Femur (tissue), 1 donor: ENCODE measurements around the gene ZNF275.
"Not testable (repeated sequence)": the region's sequence is repeated elsewhere in the genome, so short reads cannot be mapped to it uniquely, and the experiment has no call there.

Source experiments
- DNase-seq: peaks from one replicate; pipeline ENCODE4 v3.0.0-alpha.2; 2017

ZNF275 gene

DNA sequence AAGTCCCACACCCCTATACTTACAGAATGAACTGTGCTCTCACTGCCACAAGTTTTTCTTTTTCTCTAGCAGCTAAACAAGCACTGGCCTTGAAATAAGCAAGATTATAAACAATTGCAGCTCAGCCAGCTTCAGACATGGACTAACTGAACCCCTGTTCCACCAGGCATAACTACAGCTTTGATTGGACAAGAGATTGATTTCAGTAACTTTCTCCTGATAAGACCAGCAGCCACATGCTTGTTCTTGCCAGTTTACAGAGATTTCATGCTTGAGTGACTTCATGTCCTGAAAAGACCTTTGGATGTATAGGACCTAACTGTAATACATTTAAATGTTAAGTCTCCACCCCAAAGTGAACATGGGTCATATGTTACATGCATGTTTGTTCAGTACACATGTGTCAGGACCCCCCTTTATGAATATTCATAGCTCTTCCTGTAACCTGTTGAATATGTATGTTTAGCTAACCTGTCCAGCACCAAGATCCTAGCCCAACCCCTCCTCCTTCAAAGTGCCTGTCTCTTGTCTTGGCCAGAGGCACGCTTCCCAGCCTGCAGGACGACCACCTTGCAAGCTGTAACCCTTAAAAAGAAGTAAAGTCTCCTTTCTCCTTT lies 27.9 kb downstream of the ZNF275 start:
- DNase-seq = no peak

DNA sequence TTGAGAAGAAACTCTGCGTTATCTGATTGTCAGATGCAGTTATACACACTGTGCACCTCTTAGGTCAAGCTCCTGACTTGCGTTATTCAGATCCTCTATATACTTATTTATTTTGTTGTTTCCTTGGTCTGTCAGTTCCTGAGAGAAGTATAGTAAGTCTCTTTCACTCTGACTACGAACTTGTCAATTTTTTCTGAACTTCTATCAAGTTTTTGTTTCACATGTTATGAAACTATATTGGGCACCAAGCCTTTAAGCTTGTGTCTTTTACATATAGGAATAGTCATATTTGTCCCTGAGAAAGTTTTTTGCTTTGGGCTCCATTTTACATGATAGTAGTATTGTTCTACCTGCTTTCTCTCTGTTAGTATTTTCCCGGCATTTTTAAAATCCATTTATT lies 31.7 kb downstream of the ZNF275 start:
- no peak for DNase-seq

DNA sequence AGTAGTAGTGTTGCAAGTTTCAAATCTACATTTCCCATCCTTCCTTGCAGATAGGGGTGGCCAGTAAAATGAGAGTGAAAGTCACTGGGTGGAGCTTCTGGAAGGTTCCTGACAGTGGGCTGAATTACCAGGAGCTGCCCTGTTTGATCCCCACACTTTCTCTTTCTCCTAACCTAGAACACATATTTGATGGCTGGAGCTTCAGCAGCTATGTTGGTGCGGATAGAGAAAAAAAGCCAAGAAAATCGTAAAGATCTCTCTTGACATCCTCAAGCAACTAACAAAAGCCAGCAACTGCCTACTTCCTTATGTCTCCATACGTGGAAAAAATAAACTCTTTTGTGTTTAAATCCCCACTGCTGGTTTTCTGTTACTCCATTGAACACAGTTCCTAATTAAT lies 32.2 kb downstream of the ZNF275 start:
- DNase-seq = no peak

DNA sequence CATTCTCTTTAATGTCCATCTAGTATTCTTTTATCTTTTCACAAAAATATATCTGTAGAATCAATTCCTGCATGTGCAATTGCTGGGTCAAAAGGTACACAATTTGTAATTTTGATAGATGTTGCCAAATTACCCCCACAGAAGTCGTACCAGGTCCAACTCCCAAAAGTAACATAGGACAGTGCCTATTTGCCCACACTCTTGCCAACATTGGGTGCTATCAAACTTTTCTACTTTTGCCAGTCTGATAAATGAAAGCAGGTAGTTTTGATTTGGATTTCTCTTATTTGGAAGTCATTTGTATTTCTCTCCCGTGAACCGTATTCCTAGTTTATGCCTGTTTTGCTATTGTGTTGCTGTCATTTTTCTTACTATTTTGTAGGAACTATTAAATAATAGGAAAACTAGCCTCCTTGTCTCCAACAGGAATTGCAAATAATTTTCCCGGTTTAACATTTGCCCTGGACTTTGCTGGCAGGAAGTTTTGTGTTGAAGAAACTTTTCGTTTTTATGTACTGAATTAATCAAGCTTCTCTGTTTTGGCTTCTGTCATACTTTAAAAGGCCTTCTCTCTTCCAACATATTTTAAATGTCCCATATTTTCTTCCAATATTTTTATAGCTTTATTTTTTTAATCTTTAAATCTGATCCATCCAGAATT lies 33.1 kb downstream of the ZNF275 start:
- DNase-seq = no peak

DNA sequence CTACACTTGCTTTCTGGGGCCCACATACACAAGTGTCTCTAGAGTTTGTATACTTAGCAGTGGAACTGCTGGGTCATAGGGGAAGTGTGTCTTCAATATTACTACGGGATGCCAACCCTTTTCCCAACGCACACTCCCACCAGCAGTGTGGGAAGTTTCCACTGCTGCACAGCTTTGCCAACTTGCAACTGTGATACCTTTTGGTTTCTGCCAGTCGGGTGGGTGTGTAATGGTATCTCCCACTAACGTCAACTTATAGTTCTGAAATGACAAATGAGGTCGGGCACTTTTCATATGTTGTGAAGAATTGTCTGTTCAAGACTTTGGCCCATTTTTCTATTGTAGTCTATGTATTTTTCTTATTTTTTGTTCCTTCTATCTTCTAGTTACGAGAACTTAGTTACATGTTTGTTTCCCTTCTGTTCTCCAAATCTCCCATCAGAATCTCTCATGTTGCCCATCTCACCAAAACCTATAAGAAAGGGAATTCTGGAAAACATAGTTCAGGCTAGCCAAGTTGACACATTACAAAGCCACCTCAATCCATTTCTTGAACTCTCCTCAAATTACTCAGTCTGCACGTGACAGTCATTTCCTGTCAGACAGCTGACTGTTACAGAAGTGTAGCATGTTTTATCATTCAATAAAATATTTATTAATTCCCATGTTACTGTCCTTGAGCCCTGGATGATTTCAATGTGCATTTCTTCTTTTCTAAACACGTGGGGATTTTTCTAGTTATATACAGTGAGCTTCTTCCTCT lies 36.5 kb downstream of the ZNF275 start:
- DNase-seq = no peak

DNA sequence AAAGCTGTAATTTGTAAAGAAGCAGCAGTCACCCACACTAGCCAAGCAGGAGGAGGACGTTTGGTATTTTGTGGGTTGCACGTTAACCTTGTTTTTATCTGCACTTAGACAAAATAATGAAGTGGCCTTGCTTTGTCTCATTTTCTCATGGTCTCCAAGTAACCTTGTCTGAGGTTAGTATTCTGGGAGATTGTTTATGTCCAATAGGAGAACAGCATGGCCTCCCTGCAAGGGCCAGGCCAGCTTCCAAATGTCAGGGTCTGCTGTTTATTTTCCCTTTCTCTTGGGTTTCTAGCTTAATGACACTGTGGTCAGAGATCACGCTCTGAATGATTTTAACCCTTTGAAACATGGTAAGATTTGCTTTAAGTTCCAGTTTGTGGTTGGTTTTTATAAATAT lies 37.3 kb downstream of the ZNF275 start:
- DNase-seq = no peak

DNA sequence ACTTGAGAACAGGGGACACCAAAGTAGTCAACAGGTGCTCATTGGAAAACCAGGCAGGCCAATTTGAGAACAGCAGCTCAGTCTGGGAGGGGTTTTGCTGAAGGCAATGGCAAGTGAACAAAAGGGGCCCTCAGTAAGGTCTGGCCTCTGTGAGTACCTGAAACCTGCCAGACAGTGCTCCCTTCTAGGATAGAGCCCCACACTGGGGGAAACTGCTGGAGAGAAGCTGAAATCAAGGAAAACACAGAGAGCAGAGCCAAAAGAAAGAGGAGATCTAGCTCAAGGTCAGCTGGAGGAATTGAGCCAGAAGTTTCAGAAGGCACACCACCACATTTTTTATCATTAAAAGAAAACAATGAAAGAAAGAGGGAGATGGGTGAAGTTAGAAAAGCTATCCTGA lies 39.0 kb downstream of the ZNF275 start:
- no peak for DNase-seq

DNA sequence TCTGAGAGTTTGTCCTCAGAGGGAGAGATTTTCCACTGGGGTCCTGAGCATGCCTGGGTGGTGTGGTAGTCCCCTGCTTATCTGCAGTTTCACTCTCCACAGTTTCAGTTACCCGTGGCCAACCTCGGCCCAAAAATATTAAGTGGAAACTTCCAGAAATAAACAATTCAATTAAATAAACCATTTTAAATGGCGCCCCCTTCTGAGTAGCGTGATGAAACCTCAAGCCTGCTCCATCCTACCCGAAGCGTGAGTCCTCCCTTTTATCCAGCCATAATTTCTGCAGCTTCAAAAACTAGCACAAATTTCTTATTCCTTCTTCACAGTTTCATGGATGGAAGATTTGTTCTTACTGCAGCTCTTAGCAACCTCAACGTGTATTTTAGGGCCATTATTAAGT lies 40.5 kb downstream of the ZNF275 start:
- no peak for DNase-seq

DNA sequence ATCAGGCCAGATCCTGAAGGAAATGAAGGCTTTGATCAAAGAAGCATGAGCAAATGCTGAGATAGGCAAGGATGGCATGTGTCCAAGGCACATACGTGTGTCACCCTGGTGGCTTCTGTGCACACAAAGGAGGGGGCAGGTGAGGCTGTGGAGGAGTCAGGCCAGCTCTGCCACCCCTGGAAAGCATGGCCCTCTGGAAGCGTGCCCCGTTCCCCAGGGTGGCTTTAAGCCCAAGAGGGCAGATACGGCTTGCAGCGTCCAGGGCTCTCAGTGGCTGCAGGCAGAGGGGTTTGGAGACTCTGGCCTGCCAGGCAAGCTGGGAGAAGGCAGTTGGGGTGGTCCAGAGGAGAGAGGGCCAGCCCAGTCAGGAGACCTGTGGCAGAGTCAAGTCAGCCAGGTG lies 41.6 kb downstream of the ZNF275 start:
- DNase-seq = no peak

DNA sequence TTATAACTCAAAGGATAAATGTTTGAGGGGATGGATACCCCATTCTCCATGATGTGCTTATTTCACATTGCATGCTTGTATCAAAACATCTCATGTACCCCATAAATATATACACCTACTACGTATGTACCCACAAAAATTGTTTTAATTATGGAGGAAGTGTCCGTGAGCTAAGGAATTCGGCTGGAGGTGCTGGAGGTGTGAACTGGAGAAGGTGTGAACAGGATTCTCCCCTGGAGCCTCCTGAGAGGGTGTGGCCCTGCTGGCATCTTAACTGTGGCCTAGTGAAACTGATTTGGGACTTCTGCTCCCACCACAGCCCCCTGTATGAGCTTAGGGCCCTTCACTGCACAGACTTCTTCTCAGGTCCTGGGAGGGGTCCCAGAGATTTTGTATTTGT lies 43.8 kb downstream of the ZNF275 start:
- no peak for DNase-seq

DNA sequence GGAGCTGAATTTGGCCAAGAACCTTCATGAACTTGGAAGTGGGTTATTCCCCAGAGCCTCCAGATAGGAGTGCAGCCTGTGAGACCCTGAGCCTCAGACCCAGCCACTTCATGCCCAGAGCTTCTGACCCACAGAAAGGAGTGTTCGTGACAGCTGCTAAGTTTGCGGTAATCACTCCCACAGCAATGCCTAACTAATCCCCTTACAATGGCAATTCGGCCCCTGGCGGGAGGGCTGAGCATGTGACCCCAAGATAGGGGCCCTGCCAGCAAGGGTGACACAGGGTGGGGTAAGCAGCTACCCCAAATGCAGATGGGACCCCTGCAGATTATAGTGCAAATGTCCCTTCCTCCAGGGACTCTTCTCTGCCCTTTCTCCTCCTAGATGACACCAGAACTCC lies 44.7 kb downstream of the ZNF275 start:
- DNase-seq = no peak

DNA sequence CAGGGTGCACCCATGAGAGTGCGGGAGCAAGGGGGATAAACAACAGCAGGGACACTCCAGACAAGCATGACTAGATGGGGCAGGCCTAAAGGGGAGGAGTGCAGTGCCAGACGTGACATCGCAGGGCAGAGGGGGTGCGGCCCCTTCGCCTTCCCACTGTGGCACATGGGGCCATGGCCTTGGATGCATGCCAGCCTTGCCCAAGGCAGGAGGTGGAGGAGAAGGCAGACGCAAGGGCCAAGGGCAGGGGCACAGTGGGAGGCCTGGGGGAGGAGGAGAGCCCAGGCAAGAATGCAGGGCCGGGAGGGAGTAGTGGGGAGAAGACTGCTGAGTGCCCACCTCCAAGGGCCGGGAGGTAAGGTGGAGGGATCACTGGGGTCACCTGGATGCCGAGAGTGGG lies 45.6 kb downstream of the ZNF275 start:
- no peak for DNase-seq

DNA sequence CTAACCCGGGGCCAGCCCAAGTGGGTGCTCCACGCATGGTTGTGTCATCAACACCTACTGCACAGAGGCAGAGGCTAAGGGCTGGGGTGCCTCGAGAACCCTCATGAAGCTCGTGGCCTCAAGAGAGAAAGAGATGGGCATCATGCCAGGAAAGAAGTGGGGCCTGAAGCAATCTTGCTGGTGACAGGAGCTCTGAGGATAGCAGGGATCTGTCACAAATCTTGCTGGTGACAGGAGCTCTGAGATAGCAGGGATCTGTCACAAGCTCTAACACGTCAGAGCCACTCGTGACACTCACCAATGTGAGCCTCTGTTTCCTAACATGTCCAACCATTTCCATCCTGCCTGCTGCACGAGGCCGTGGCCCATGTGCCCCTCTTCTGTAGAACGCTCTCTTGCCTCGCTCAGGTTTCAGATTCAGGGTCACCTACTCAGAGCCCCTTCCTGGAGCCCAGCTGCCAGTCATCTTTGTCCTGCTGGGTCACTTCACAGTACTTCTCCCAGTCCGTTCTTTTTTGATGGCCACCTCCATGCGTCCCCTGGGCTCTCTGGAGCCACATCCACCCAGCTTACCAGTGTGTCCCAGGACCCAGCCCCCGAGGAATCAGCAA lies 46.1 kb downstream of the ZNF275 start:
- DNase-seq = no peak

DNA sequence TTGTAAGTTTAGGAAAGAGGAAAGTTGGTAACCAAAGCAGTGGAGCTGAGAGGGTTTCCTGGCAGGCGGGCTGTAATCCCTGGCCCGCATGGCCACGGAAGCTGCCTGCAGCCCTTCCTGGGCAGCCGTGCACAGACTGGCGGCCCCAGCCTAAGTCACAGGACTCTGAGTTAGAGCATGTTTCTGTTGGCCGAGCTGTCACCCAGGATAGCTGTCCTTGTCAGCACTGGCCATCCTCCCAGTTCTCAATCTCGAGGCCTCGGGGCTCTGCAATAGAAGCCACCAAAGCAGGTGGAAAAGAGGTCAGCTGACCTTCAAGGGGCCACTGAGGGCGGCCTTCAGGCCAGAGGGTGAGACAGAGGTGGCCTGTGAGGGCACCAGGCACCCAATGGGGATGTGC lies 46.7 kb downstream of the ZNF275 start:
- DNase-seq = no peak

DNA sequence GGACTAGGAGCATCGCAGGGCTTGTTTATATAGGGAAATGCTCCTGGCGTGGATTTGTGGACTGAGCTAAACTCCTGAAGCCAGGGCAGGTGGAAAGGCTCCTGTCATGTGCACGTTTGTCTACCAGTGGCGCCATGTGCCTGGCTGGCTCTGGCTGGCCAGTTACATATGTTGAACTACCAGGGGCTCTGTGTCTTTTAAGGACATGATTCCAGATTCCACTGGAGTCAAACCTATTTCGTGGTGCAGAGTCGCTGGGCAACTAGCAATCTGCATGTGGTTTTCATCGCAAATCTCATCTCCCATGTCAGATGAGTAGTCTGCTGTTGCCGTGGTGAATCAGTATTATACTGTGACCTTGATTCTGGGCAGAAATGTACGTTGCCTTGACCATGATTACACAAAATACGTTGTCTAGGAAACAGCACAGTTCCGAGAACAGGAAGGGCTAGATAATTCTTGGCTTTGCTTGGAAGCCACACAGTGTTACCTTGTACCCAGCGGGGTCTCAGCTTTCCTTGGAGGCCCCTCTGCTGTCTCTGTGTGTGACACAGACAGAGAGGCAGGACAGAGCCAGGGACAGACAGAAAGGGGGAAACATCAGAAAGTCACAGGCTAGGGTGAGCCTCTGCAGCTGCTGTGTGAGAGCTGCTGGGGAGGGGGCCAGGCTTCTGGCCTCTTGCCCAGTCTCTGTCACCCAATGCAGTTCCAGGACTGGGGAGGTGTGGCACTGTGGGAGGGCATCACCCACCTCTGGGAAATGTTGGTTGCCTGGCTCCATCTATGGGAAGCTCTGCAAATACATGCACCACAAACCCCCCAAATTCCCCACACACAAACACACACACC lies 48.0 kb downstream of the ZNF275 start:
- DNase-seq = peak; percentile 86

DNA sequence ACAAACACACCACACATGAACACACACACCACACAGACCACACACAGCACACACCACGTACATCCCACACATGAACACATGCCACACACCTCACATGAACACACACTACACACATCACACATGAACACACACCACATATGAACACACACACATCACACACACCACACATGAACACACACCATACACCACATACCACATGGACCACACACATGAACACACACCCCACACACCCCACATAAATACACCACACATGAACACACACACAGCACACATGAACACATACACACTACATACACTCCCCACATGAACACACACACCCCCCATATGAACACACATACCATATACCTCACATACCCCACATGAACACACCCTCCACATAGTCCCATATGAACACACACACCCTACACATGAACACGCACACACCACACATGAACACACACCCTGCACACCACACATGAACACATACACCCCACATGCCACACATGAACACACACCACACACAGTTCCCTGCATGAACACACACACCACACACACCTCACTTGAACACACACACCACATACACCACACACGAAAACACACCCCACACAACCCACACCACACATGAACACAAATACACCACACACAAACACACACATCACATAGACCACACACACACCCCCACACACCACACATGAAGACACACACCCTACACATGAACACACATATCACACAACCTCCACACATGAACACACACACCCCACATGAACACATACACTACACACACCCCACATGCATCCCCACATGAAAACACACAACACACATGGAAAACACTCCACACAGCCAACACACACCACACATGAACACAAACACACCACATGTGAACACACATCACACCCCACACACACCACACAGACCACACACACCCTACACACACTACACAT lies 48.9 kb downstream of the ZNF275 start:
- DNase-seq = no peak

DNA sequence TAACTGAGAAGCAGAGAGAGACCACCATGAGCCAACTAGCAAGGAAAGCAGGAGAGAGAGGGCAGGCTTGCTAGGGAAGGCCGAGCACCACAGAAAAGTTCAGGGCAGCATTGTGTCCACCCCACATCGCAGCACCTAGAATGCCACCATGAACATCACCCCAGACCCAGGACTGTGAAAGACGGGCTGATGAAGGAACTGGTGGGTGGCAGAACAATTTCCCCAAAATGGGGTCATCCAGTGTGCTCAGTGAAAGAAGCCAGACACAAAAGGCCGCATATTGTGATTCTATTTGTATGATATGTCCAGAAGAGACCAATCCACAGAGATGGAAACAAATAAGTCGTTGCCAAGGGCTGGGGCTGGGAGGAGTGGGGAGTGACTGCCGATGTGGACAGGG lies 50.4 kb downstream of the ZNF275 start:
- DNase-seq = no peak

DNA sequence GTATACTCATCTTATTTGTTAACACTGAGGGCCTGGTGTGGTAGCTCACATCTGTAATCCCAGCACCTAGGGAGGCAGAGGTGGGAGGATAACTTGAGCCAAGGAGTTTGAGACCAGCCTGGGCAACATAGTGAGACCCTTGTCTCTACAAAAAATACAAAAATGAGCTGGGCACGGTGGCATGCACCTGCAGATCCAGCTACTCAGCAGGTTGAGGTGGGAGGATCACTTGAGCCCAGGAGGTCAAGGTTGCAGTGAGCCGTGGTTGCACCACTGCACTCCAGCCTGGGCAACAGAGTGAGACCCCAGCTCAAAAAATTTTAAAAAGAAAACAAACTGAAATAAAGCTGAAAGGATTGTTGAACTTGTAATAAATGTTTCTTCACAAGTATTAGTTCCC lies 51.0 kb downstream of the ZNF275 start:
- not testable (repeated sequence) for DNase-seq

DNA sequence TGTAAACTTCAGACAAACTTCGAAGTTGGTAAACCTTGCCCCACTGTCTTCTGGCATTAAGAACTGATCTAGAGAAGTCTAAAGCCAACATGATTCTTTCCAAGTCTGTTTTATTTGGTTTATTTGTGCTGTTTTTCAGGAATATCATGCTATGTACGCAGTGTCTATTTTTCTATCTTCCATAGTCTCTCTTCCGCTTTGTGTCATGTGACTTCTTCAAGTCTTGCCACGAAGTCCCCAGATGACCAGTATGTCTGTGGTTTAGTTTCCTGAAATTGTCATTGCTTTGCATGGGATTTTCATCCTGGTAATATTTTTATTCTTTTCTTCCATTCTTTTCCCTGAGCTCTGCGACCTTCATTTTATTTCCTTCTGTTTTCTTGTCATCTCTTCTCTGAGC lies 52.1 kb downstream of the ZNF275 start:
- DNase-seq = no peak

DNA sequence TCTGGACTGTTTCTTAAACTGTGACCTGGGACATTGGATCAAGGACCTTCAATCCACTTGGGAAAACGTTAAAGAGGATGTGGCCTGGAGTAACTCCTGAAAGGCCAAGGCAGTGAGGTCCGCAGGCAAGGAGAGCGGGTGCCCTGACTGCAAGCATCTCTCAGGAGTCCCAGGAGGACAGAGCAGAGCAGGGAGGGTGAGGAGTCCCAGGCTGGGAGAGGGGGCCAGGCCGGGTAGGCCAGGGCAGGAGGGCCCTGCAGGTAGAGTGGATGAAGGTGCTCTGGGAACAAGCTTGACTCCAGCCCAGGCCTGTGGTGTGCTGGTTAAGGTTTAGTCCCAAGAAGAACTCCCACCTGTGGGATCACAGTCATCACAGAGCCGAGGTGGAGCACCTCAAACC lies 53.4 kb downstream of the ZNF275 start:
- no peak for DNase-seq

DNA sequence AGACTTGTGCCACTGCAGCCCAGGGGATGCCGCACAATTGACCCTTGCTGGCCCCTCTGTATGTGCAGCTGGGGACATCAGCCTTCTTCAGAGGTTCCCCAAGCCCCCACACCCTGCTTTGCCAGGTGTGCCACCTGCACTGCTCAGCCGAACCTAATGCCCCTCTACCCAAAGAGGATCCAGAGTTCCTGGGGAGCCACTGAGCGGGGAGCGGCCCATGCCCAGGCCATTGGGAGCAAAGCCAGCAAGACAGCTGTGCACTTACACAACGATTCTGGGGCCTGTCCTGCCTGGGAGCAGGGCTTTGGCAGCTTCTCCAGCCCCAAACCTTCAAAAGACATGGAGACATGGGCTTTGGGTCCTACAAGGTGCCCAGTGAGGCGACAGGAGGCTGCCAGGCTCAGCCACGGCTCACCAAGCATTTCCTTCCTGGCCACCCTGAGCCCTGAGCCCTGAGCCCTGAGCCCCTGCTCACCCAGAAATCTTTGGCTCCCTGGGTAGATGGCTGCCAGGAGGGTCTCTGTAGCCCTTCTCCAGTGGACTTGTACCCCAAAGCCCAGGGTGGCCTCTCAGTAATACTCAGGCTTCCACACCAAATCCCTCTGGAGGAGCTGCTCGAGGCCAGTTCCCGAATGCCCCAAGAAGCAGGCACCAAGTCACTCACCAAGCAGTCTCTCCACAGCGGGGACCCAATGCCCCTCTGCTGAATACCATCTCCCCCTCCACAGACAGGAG lies 54.2 kb downstream of the ZNF275 start:
- no peak for DNase-seq
